RWPE2 (cell line): Measurements from ENCODE around the gene ZSCAN31.
"Not testable (repeated sequence)": the region's sequence is repeated elsewhere in the genome, so short reads cannot be mapped to it uniquely, and the experiment has no call there.

Experiments
- ATAC-seq: fragments of 200-7000 bp; cut with Tn5 transposase; 3 replicates; pipeline ENCODE4 v1.9.1; 2021; ENCODE audit warnings: low read depth
- DNase-seq: peaks from one replicate; pipeline ENCODE4 v3.0.0-alpha.2; 2020; ENCODE audit warnings: low spot score
- H3K27ac ChIP-seq: fragments of 450-650 bp; 2 replicates; pipeline ENCODE4 v1.5.1; 2017; ENCODE audit warnings: mild to moderate bottlenecking; ENCODE audit not compliant: poor library complexity, severe bottlenecking
- H3K27me3 ChIP-seq: fragments of 250-450 bp; sonication (Bioruptor Pico); 2 replicates; pipeline ENCODE4 v1.5.1; 2021; ENCODE audit warnings: mild to moderate bottlenecking, moderate library complexity; ENCODE audit not compliant: insufficient read depth, poor library complexity, severe bottlenecking
- H3K36me3 ChIP-seq: fragments of 250-450 bp; sonication (Bioruptor Pico); 2 replicates; pipeline ENCODE4 v1.5.1; 2020; ENCODE audit warnings: low read depth, mild to moderate bottlenecking, moderate library complexity
- H3K4me1 ChIP-seq: fragments of 250-450 bp; sonication (Bioruptor Pico); 2 replicates; pipeline ENCODE4 v1.5.1; 2021; ENCODE audit warnings: mild to moderate bottlenecking, moderate library complexity; ENCODE audit not compliant: insufficient read depth, poor library complexity, severe bottlenecking
- H3K4me3 ChIP-seq: fragments of 250-450 bp; sonication (Bioruptor Pico); 2 replicates; pipeline ENCODE4 v1.5.1; 2021; ENCODE audit warnings: mild to moderate bottlenecking, moderate library complexity; ENCODE audit not compliant: severe bottlenecking
- H3K9me3 ChIP-seq: fragments of 250-450 bp; sonication (Bioruptor Pico); 2 replicates; pipeline ENCODE4 v1.5.1; 2021; ENCODE audit warnings: mild to moderate bottlenecking, moderate library complexity; ENCODE audit not compliant: severe bottlenecking
- CTCF ChIP-seq: fragments of 450-650 bp; IDR thresholded peaks from one replicate; pipeline ENCODE4 v1.5.1; 2017; ENCODE audit warnings: mild to moderate bottlenecking, moderate library complexity; ENCODE audit not compliant: poor library complexity, severe bottlenecking

The ZSCAN31 gene

GRCh38 chr6:28326371-28326948 is 9.5 kb downstream of the ZSCAN31 start:
- H3K9me3 ChIP-seq, result peaks cover 4% of the 10 kb centered on the region
- DNase-seq (no peak), ATAC-seq (no peak)
- H3K4me3 ChIP-seq, result no peak overlapping the region
- H3K4me1 ChIP-seq, result no peaks in the 10 kb centered on the region
- TF ChIP-seq CTCF, result no peak
- H3K27ac ChIP-seq, result no peak overlapping the region
- H3K36me3 ChIP-seq, result no peaks in the 10 kb centered on the region
- no peaks in the 10 kb centered on the region for H3K27me3 ChIP-seq

- H3K27me3 ChIP-seq, result no peaks in the 10 kb centered on the region
- ATAC-seq (no peak), DNase-seq (no peak)
- no peak overlapping the region for H3K4me3 ChIP-seq
- no peaks in the 10 kb centered on the region for H3K4me1 ChIP-seq
- H3K36me3 ChIP-seq, result no peaks in the 10 kb centered on the region
- H3K9me3 ChIP-seq, result peaks cover 4% of the 10 kb centered on the region
- H3K27ac ChIP-seq, result no peak overlapping the region
- TF ChIP-seq CTCF, result no peak
Observed at GRCh38 chr6:28323813-28324424, 12.0 kb downstream of the ZSCAN31 start.

- Histone ChIP-seq H3K4me1 (no peaks in the 10 kb centered on the region), H3K9me3 (peaks cover 4% of the 10 kb centered on the region), H3K4me3 (no peak overlapping the region), H3K27me3 (no peaks in the 10 kb centered on the region), H3K27ac (no peak overlapping the region), H3K36me3 (no peaks in the 10 kb centered on the region)
- DNase-seq, result no peak
- no peak for ATAC-seq
- TF ChIP-seq CTCF, result no peak
Observed at GRCh38 chr6:28322661-28323060, 13.3 kb downstream of the ZSCAN31 start.

- not testable (repeated sequence) for H3K27me3 ChIP-seq, H3K4me3 ChIP-seq, H3K4me1 ChIP-seq, H3K36me3 ChIP-seq, ATAC-seq, H3K27ac ChIP-seq, DNase-seq, H3K9me3 ChIP-seq
Observed at GRCh38 chr6:28317866-28318265, 18.1 kb downstream of the ZSCAN31 start.

GRCh38 chr6:28315628-28316027 is 20.3 kb downstream of the ZSCAN31 start:
- Histone ChIP-seq H3K4me1 (no peaks in the 10 kb centered on the region), H3K4me3 (no peak overlapping the region), H3K9me3 (no peaks in the 10 kb centered on the region), H3K27ac (no peak overlapping the region), H3K36me3 (no peaks in the 10 kb centered on the region), H3K27me3 (no peaks in the 10 kb centered on the region)
- DNase-seq (no peak), ATAC-seq (no peak)
- no peak for TF ChIP-seq CTCF
